Stimulated activated CD4-positive, alpha-beta T cell treated with anti-CD3 and anti-CD28 coated beads, Interleukin-4, amount 100 ng/mL, for 4 hours (primary cell): ENCODE measurements around the gene NT5DC4.

Experiments used
- DNase-seq, 2 experiments: peaks; one replicate each; pipeline ENCODE4 v3.0.0-alpha.2; 2020

The NT5DC4 gene

GRCh38 chr2:112756207-112756606 is 35.4 kb downstream of the NT5DC4 start:
- DNase-seq: no peak

GRCh38 chr2:112757265-112757664 is 36.4 kb downstream of the NT5DC4 start:
- DNase-seq: no peak

GRCh38 chr2:112758711-112759110 is 37.9 kb downstream of the NT5DC4 start:
- no peak for DNase-seq

GRCh38 chr2:112760149-112760548 is 39.3 kb downstream of the NT5DC4 start:
- no peak for DNase-seq

- no peak for DNase-seq
Measured at GRCh38 chr2:112762276-112762675, 41.5 kb downstream of the NT5DC4 start.

GRCh38 chr2:112764071-112765044 is 43.5 kb downstream of the NT5DC4 start, which contains the start of gene CKAP2L:
CKAP2L (minus strand) TSS chr2:112764609; CDS start chr2:112764598, 11 bp downstream.
- DNase-seq: peak; percentile 88 to 96

GRCh38 chr2:112765251-112765650 is 44.4 kb downstream of the NT5DC4 start:
- no peak for DNase-seq

GRCh38 chr2:112767693-112768330 is 47.0 kb downstream of the NT5DC4 start:
- DNase-seq: no peak

GRCh38 chr2:112768432-112768831 is 47.6 kb downstream of the NT5DC4 start:
- no peak for DNase-seq

GRCh38 chr2:112772322-112772721 is 51.5 kb downstream of the NT5DC4 start:
- DNase-seq: no peak

- no peak for DNase-seq
Measured at GRCh38 chr2:112772911-112773475, 52.2 kb downstream of the NT5DC4 start.

- DNase-seq: no peak
Measured at GRCh38 chr2:112773556-112773955, 52.7 kb downstream of the NT5DC4 start.

- no peak for DNase-seq
Measured at GRCh38 chr2:112774536-112775285, 53.9 kb downstream of the NT5DC4 start.

- no peak for DNase-seq
Measured at GRCh38 chr2:112776113-112776512, 55.3 kb downstream of the NT5DC4 start.

GRCh38 chr2:112777036-112777435 is 56.2 kb downstream of the NT5DC4 start:
- no peak for DNase-seq

- DNase-seq: no peak
Measured at GRCh38 chr2:112779598-112779997, 58.8 kb downstream of the NT5DC4 start.

GRCh38 chr2:112782234-112782799 is 61.5 kb downstream of the NT5DC4 start:
- DNase-seq: no peak

GRCh38 chr2:112783187-112783714 is 62.4 kb downstream of the NT5DC4 start:
- no peak for DNase-seq

GRCh38 chr2:112784199-112785189 is 63.7 kb downstream of the NT5DC4 start, which contains the start of gene IL1A:
IL1A (minus strand) TSS chr2:112784493; CDS start chr2:112783770, 723 bp downstream.
- no peak for DNase-seq

- DNase-seq: no peak
Measured at GRCh38 chr2:112787294-112787693, 66.5 kb downstream of the NT5DC4 start.
